Adipose tissue (tissue), 3 donors: ENCODE data around the gene AP1S1. TPM values are rescaled to one million over a fixed set of nuclear protein-coding genes. Genes with fewer than 3 reads are reported as not detected.

Source experiments
- H3K27ac ChIP-seq: one replicate; pipeline ENCODE4 v1.5.1; 2013; ENCODE audit warnings: low read depth, low read length
- WGBS, 3 donors: extraction: QIAGEN DNeasy Blood & Tissue Kit; methylation state at CpG; one replicate each; pipeline ENCODE4 v1.1.7; 2013; 5-methylcytosine and 5-hydroxymethylcytosine counted together
- polyA plus RNA-seq, 3 donors: library from polyadenylated mRNA; stranded (reverse); fragments of 200-250 nt; gene quantifications; one replicate each; pipeline ENCODE4 v1.2.3, GENCODE V29; 2013
- donor health status: healthy with polysubstance abuse.
- donor health status: Bipolar disorder and iron deficiency.
- donor health status: healthy.

Gene AP1S1
- polyA plus RNA-seq, 3 donors = 25.2 to 42.6 (median 32.5) TPM

- no peak overlapping the region for H3K27ac ChIP-seq
These were observed 12.3 kb downstream of the AP1S1 start for GRCh38 chr7:101166648-101166908.

GRCh38 chr7:101166909-101167644, 12.8 kb downstream of the AP1S1 start:
- no peak overlapping the region for H3K27ac ChIP-seq

More at GRCh38 chr7:101166648-101166908, 12.3 kb downstream of the AP1S1 start:
- WGBS, 3 donors = 1 to 2% (median 1%) methylated on average over 9 to 11 of the region's 11 CpGs

GRCh38 chr7:101167645-101168411, 13.6 kb downstream of the AP1S1 start:
- WGBS, 3 donors = 3 to 8% (median 5%) methylated on average over 12 of the region's 12 CpGs
- H3K27ac ChIP-seq = no peak overlapping the region

More at GRCh38 chr7:101166909-101167644, 12.8 kb downstream of the AP1S1 start:
- 1 to 3% (median 1%) methylated on average over 17 to 19 of the region's 19 CpGs for WGBS, 3 donors

- 3% methylated on average over 3 to 6 of the region's 6 CpGs for WGBS, 3 donors
- H3K27ac ChIP-seq = no peak overlapping the region
These were observed 14.3 kb downstream of the AP1S1 start for GRCh38 chr7:101168412-101169049.

- no peak overlapping the region for H3K27ac ChIP-seq
- WGBS, 3 donors = 2 to 5% (median 3%) methylated on average over 18 of the region's 18 CpGs
These were observed 15.0 kb downstream of the AP1S1 start for GRCh38 chr7:101169110-101169837.

- 1 to 3% (median 2%) methylated on average over 32 to 33 of the region's 33 CpGs for WGBS, 3 donors
- no peak overlapping the region for H3K27ac ChIP-seq
These were observed 15.7 kb downstream of the AP1S1 start for GRCh38 chr7:101169838-101170551.

GRCh38 chr7:101170617-101171441, 16.6 kb downstream of the AP1S1 start:
- 3 to 7% (median 6%) methylated on average over 17 of the region's 17 CpGs for WGBS, 3 donors
- H3K27ac ChIP-seq = no peak overlapping the region

GRCh38 chr7:101171442-101171837, 17.2 kb downstream of the AP1S1 start:
- 2 to 3% (median 3%) methylated on average over 12 to 13 of the region's 13 CpGs for WGBS, 3 donors
- H3K27ac ChIP-seq = no peak overlapping the region

- 2% methylated on average over 65 to 79 of the region's 79 CpGs for WGBS, 3 donors
- H3K27ac ChIP-seq = no peak overlapping the region
These were observed 18.0 kb downstream of the AP1S1 start for GRCh38 chr7:101172005-101172853.

GRCh38 chr7:101172854-101173751, 18.8 kb downstream of the AP1S1 start:
- 2% methylated on average over 43 to 53 of the region's 53 CpGs for WGBS, 3 donors
- H3K27ac ChIP-seq = no peak overlapping the region

- WGBS, 3 donors = 3 to 9% (median 5%) methylated on average over 16 of the region's 16 CpGs
- H3K27ac ChIP-seq = no peak overlapping the region
These were observed 19.5 kb downstream of the AP1S1 start for GRCh38 chr7:101173752-101174244.

- no peak overlapping the region for H3K27ac ChIP-seq
- 4 to 8% (median 6%) methylated on average over 28 of the region's 28 CpGs for WGBS, 3 donors
These were observed 20.1 kb downstream of the AP1S1 start for GRCh38 chr7:101174322-101174854.

GRCh38 chr7:101175664-101176063, 21.4 kb downstream of the AP1S1 start:
- WGBS, 3 donors = 33 to 41% (median 34%) methylated on average over 3 of the region's 3 CpGs

GRCh38 chr7:101177644-101178043, 23.4 kb downstream of the AP1S1 start:
- H3K27ac ChIP-seq = no peak overlapping the region
- 66 to 75% (median 73%) methylated on average over 2 of the region's 2 CpGs for WGBS, 3 donors

More at GRCh38 chr7:101175664-101176063, 21.4 kb downstream of the AP1S1 start:
- H3K27ac ChIP-seq = no peak overlapping the region

- H3K27ac ChIP-seq = no peak overlapping the region
- 2% methylated on average over 19 to 20 of the region's 20 CpGs for WGBS, 3 donors
These were observed 24.8 kb downstream of the AP1S1 start for GRCh38 chr7:101179117-101179516.
